Measurements from ENCODE around the gene DIS3.
"Not testable (repeated sequence)": the region's sequence is repeated elsewhere in the genome, so short reads cannot be mapped to it uniquely, and the experiment has no call there.

Gene DIS3

GRCh38 chr13:72737033-72737432 lies 44.7 kb downstream of the DIS3 start:
- DNase-seq = no peak

- no peak for DNase-seq
Measured at GRCh38 chr13:72728290-72728605, 53.5 kb downstream of the DIS3 start.

GRCh38 chr13:72727417-72728289 lies 54.0 kb downstream of the DIS3 start, which contains the start of the genes BORA and MZT1:
Gene BORA (plus strand): TSS chr13:72727923. CDS start chr13:72728941, 1,018 bp downstream.
Gene MZT1 (minus strand): TSS chr13:72727629. CDS start chr13:72727602, 27 bp downstream.
- DNase-seq = peak; percentile 96

GRCh38 chr13:72726726-72727416 lies 54.8 kb downstream of the DIS3 start:
- DNase-seq = peak; percentile 30

GRCh38 chr13:72726185-72726584 lies 55.5 kb downstream of the DIS3 start:
- DNase-seq = not testable (repeated sequence)

- no peak for DNase-seq
Measured at GRCh38 chr13:72716776-72717175, 64.9 kb downstream of the DIS3 start.

Measured in CD4-positive, alpha-beta T cell treated with Interleukin-12 subunit alpha and Interleukin-12 subunit beta, for 1 hour (primary cell).